ENCODE data around the gene ZDHHC14.
"Not testable (repeated sequence)": the region's sequence is repeated elsewhere in the genome, so short reads cannot be mapped to it uniquely, and the experiment has no call there.

Gene ZDHHC14

GRCh38 chr6:157462956-157463742 is 82.2 kb downstream of the ZDHHC14 start:
- in situ Hi-C loops (cut with HindIII; ENCODE audit: low sequenced_read_pairs), result no loop called here

GRCh38 chr6:157463743-157464135 is 82.7 kb downstream of the ZDHHC14 start:
- in situ Hi-C loops (cut with HindIII; ENCODE audit: low sequenced_read_pairs), result not testable (repeated sequence)

- in situ Hi-C loops (cut with HindIII; ENCODE audit: low sequenced_read_pairs), result no loop called here
These were observed 83.9 kb downstream of the ZDHHC14 start for GRCh38 chr6:157464653-157465535.

- in situ Hi-C loops (cut with HindIII; ENCODE audit: low sequenced_read_pairs), result no loop called here
These were observed 85.3 kb downstream of the ZDHHC14 start for GRCh38 chr6:157466342-157466648.

DNA sequence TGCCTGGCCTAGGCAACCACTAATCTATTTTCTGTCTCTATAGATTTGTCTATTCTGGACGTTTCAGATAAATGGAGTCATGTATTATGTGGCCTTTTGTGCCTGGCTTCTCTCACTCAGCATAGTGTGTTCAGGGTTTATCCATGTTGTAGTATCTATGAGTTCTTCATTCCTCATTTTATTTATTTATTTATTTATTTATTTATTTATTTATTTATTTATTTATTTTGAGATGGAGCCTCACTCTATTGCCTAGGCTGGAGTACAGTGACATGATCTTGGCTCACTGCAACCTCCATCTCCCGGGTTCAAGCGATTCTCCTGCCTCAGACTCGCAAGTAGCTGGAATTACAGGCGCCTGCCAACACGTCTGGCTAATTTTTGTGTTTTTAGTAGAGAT is 86.3 kb downstream of the ZDHHC14 start:
- in situ Hi-C loops (cut with HindIII; ENCODE audit: low sequenced_read_pairs), result not testable (repeated sequence)

GRCh38 chr6:157468054-157468453 is 87.1 kb downstream of the ZDHHC14 start:
- in situ Hi-C loops (cut with HindIII; ENCODE audit: low sequenced_read_pairs), result no loop called here

GRCh38 chr6:157468574-157468973 is 87.6 kb downstream of the ZDHHC14 start:
- in situ Hi-C loops (cut with HindIII; ENCODE audit: low sequenced_read_pairs), result no loop called here

DNA sequence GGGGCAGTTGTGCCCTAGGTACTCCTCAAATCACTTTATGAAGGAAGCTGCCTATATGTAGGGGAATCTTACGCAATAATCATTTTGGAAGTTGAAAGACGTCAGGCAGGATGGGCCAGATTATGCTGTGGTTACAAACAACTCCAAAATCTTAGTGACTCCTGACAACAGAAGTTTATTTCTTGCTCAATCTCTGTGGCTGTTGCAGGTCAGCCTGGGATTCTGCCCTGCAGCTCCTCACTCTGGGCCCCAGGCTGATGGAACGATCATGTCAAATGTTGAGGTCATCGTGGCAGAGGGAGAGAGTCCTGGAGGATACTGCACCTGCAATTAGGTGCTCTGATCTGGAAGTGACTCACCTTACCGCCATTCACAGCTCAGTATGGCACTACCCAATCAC is 88.4 kb downstream of the ZDHHC14 start:
- in situ Hi-C loops (cut with HindIII; ENCODE audit: low sequenced_read_pairs), result no loop called here

GRCh38 chr6:157471077-157471686 is 90.2 kb downstream of the ZDHHC14 start:
- in situ Hi-C loops (cut with HindIII; ENCODE audit: low sequenced_read_pairs), result no loop called here

DNA sequence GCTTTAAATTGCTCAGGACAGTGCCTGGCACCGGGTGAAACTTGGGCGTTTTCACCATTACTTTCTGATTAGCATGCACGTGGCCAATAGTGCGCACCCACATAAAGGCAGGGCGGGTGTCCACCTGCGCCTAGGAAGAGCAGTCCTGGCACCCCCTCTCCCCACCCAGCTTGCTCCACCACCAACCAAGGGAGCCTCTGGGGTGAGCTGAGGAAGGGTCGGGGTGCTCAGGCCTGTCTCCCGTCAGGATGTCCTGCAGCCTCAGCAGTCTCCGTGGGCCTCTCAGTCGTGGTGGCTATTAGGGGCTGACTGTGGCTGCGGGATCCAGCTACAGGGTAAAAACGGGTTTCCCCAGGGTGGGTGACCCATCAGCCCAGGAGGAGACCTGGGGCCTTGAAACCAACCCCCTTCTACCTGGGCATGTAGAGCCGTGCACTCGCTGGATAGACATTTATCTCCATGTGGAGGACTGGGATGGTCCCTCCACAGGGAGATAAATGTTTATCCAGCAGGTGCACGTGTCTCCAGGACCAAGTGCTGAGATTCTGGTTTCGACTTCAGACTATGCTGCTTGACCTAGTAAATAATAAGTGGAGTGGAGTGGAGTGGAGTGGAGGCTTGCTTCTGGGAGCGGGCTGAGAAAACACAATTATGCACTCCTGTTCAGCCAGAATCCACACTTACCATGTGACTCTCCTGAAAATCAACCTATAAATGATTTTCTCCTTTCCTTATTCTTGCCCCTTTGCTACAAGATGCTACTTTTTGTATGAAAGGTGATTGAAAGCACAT is 91.1 kb downstream of the ZDHHC14 start:
- in situ Hi-C loops (cut with HindIII; ENCODE audit: low sequenced_read_pairs), result no loop called here

- in situ Hi-C loops (cut with HindIII; ENCODE audit: low sequenced_read_pairs), result no loop called here
These were observed 95.8 kb downstream of the ZDHHC14 start for GRCh38 chr6:157476797-157477196.

GRCh38 chr6:157478926-157479325 is 97.9 kb downstream of the ZDHHC14 start:
- in situ Hi-C loops (cut with HindIII; ENCODE audit: low sequenced_read_pairs), result no loop called here

- in situ Hi-C loops (cut with HindIII; ENCODE audit: low sequenced_read_pairs), result no loop called here
These were observed 98.7 kb downstream of the ZDHHC14 start for GRCh38 chr6:157479464-157480303.

GRCh38 chr6:157481189-157481864 is 100.3 kb downstream of the ZDHHC14 start:
- in situ Hi-C loops (cut with HindIII; ENCODE audit: low sequenced_read_pairs), result no loop called here

DNA sequence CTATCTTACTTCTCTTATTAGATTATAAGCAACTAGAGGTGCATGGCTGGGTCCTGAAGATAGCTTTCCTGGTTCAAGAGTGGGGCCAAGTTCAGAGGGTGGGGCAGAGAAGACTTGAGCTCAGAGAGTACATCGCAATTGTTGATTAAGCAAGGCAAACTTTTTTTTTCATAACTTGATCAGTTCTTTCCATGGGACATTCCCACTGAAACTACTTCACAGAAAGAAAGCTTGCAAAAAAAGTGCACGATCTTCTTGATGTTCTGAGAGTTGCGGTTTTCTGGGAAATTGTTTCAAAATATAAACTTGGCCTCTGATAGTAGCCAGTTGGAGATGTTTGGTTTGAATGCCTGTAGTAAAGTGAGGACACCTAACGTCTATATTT is 100.9 kb downstream of the ZDHHC14 start:
- in situ Hi-C loops (cut with HindIII; ENCODE audit: low sequenced_read_pairs), result no loop called here

GRCh38 chr6:157483770-157484169 is 102.8 kb downstream of the ZDHHC14 start:
- in situ Hi-C loops (cut with HindIII; ENCODE audit: low sequenced_read_pairs), result no loop called here

DNA sequence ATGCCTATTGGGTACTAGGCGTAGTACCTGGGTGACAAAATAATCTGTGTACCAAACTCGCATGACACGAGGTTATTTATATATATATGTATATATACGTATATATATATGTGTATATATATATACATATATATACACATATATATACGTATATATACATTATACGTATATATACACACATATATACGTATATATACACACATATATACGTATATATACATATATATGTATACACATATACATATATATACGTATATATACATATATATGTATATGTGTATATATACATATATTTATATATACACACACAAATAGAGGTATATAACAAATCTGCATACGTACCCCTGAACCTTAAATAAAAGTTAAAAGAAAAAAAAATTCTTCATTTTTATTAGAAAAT is 103.2 kb downstream of the ZDHHC14 start:
- in situ Hi-C loops (cut with HindIII; ENCODE audit: low sequenced_read_pairs), result no loop called here

- in situ Hi-C loops (cut with HindIII; ENCODE audit: low sequenced_read_pairs), result no loop called here
These were observed 105.6 kb downstream of the ZDHHC14 start for GRCh38 chr6:157486572-157486971.

DNA sequence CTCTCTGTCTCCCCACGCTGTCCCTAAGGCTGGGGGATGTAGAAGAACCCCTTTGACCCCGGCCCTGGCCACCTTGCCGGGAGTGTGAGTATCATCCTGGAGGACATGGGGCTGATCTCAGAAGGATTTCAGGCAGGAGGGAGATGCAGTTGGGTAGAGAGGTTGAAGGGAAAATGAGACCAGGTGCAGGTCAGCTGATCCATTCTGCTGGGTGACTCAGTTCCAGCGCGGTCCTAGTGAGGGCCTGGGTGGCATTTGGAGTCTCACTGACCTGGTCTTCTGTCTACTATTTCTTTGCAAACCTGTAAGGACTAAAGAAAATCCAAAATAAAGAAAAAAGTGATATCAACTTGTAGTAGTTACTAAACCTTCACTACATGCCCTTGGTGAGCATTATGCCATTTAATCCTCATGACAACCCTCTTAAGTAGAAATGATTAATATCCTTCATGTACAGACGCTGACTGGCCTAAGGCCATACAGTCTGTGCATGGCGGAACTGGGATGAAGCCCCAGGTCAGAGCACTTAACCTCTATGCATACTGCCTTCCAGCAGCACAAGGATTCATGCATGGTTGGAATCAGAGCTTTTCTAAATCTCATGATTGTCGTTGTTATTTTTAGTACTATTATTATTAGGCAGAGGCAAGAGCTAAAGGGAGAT is 106.3 kb downstream of the ZDHHC14 start:
- in situ Hi-C loops (cut with HindIII; ENCODE audit: low sequenced_read_pairs), result no loop called here
